Stomach smooth muscle (tissue), 2 donors: Measurements from ENCODE around the gene POLR2C.

Source experiments
- H3K27ac ChIP-seq: one replicate; pipeline ENCODE4 v1.7.0; 2013; ENCODE audit warnings: mild to moderate bottlenecking, low read length, inconsistent platforms
- H3K27me3 ChIP-seq, 2 donors: one replicate each; pipeline ENCODE4 v1.7.0; 2013; ENCODE audit warnings: low read length in 2 of 2; ENCODE audit not compliant: insufficient read depth in 2 of 2, control insufficient read depth in 1 of 2
- H3K36me3 ChIP-seq, 2 donors: one replicate each; pipeline ENCODE4 v1.7.0; 2013; ENCODE audit warnings: low read length in 2 of 2; ENCODE audit not compliant: control insufficient read depth in 2 of 2, insufficient read depth in 2 of 2
- H3K4me1 ChIP-seq: one replicate; pipeline ENCODE4 v1.7.0; 2013; ENCODE audit warnings: low read length; ENCODE audit not compliant: control insufficient read depth, insufficient read depth
- H3K4me3 ChIP-seq, 2 donors: one replicate each; pipeline ENCODE4 v1.7.0; 2013; ENCODE audit warnings: low read length in 2 of 2
- H3K9ac ChIP-seq, 2 donors: one replicate each; pipeline ENCODE4 v1.7.0; 2013; ENCODE audit warnings: low read length in 2 of 2, mild to moderate bottlenecking in 1 of 2
- H3K9me3 ChIP-seq, 2 donors: one replicate each; pipeline ENCODE4 v1.7.0; 2013; ENCODE audit warnings: low read length in 2 of 2; ENCODE audit not compliant: control insufficient read depth in 2 of 2
- donor health status: healthy.
- donor health status: Pancreatic carcinoma.

Gene POLR2C

DNA sequence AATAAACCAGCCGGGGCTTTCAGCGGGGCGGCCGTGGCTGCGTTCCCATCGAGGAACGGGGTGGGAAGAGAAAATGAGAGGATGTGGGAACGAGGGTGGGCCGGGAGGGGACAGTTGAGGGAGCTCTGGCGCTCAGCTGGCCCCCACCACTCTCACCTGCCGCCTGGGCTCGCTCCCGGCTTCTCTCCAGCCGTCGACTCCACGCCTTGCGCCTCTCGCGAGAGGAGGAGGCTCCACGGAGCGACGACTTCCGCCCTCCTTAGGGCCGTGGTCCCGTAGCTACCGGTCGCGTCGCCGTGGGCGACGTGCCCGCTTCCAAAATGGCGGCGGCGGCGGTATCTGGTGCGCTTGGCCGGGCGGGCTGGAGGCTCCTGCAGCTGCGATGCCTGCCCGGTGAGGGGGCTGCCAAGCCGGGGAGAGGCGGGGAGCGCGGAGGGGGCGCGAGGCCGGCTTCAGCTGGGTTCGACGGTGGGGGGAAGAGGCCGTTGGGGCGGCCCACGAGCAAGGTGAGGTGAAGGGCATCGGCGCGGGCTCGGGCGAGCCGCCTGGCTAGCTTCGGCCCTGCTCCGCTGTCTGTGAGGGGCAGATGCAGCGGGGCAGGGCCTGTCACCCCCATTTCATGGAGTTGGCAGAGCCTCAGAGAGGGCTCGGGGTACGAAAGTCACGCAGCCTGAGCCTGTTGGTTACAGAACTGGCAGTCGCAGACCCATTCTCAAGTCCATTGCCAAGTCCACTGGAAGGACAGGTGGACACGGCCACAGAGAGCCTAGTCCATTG is 15.1 kb upstream of the POLR2C start, which contains the start of the genes CIAPIN1 and COQ9:
Gene CIAPIN1 (minus strand): TSS at position 200 of the 777 bp plus-strand sequence. CDS start 6,457 bp downstream, outside the sequence.
Gene COQ9 (plus strand): TSS at position 294 of the 777 bp plus-strand sequence. CDS start 27 bp downstream, at position 321.
- Histone ChIP-seq H3K9ac (peak within 1 kb of the TSS; percentile 96 to 98), H3K27me3 (no peaks in the 10 kb centered on the region), H3K4me1 (peaks cover 14% of the 10 kb centered on the region), H3K36me3 (peaks cover 6 to 11% of the 10 kb centered on the region in 2 donors), H3K9me3 (no peaks in the 10 kb centered on the region), H3K27ac (peak within 1 kb of the TSS; percentile 90), H3K4me3 (peak within 1 kb of the TSS; percentile 97)

- Histone ChIP-seq H3K27me3 (no peaks in the 10 kb centered on the region), H3K4me1 (peaks cover 3% of the 10 kb centered on the region), H3K36me3 (peaks cover 46 to 55% of the 10 kb centered on the region in 2 donors), H3K9ac (no peak overlapping the region), H3K27ac (no peak overlapping the region), H3K9me3 (no peaks in the 10 kb centered on the region), H3K4me3 (no peak overlapping the region)
These were observed 10.5 kb upstream of the POLR2C start for GRCh38 chr16:57452021-57452420.

- Histone ChIP-seq H3K4me3 (peak overlapping the region; percentile 96 to 97), H3K36me3 (peaks cover 55 to 56% of the 10 kb centered on the region in 2 donors), H3K9ac (peak overlapping the region; percentile 85 to 86), H3K27ac (peak overlapping the region; percentile 41), H3K4me1 (peaks cover 23% of the 10 kb centered on the region), H3K9me3 (no peaks in the 10 kb centered on the region), H3K27me3 (no peaks in the 10 kb centered on the region)
These were observed 491 bp downstream of the POLR2C start for GRCh38 chr16:57462978-57463362.

- H3K9ac ChIP-seq: peak overlapping the region in 1 of 2 donors; percentile 42
- H3K27ac ChIP-seq: no peak overlapping the region
- H3K27me3 ChIP-seq: no peaks in the 10 kb centered on the region
- peaks cover 23% of the 10 kb centered on the region for H3K4me1 ChIP-seq
- H3K36me3 ChIP-seq: peaks cover 54 to 55% of the 10 kb centered on the region in 2 donors
- no peaks in the 10 kb centered on the region for H3K9me3 ChIP-seq
- H3K4me3 ChIP-seq: no peak overlapping the region
These were observed 2.0 kb downstream of the POLR2C start for GRCh38 chr16:57464523-57464922.

DNA sequence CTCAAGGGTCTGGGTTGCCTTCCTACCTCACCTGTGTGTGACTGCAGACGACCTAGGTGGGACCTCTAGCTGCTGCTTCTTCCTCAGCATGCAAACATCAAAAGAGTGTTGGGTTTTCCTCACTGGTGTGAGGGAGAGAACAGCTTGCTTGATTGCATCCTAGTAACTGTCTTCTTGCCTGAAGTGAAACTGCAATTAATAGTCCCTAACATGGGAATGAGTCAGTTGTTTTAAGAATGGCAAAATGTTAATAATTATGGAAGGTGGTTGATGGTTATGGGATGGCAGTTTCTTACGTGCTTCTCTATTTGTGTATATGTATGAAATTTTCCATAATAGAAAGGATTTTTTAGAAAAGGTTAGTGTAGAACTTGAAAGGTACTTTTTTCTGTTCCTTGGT is 5.9 kb downstream of the POLR2C start:
- H3K4me1 ChIP-seq: peaks cover 20% of the 10 kb centered on the region
- H3K27me3 ChIP-seq: no peaks in the 10 kb centered on the region
- H3K9me3 ChIP-seq: no peaks in the 10 kb centered on the region
- H3K4me3 ChIP-seq: no peak overlapping the region
- H3K36me3 ChIP-seq: peaks cover 64 to 69% of the 10 kb centered on the region in 2 donors
- H3K9ac ChIP-seq: no peak overlapping the region
- no peak overlapping the region for H3K27ac ChIP-seq

- H3K27me3 ChIP-seq: no peaks in the 10 kb centered on the region
- no peaks in the 10 kb centered on the region for H3K9me3 ChIP-seq
- no peak overlapping the region for H3K9ac ChIP-seq
- no peak overlapping the region for H3K27ac ChIP-seq
- H3K4me1 ChIP-seq: peaks cover 13% of the 10 kb centered on the region
- peaks cover 69% of the 10 kb centered on the region in 2 donors for H3K36me3 ChIP-seq
- no peak overlapping the region for H3K4me3 ChIP-seq
These were observed 6.6 kb downstream of the POLR2C start for GRCh38 chr16:57469046-57469445.

DNA sequence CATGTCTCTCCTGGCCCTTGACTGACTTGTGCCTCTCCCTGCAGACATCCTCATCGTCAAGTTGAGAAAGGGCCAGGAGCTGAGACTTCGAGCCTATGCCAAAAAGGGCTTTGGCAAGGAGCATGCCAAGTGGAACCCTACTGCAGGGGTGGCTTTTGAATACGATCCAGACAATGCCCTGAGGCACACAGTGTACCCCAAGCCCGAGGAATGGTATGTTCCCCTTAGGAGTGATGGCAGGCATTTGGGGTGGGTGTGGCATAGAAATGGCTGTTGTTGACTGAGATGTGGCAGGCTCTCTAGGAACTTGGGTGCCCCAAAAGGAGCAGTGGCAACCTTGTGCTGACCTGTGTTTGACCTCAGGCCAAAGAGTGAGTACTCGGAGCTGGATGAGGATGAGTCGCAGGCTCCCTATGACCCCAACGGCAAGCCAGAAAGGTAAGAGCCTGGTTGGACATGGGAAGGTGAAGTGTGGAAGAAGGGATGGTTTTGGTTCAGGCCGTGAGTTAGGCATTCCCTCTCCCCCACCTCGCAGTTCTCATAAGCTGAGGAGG is 7.5 kb downstream of the POLR2C start:
- no peak overlapping the region for H3K4me3 ChIP-seq
- H3K9ac ChIP-seq: no peak overlapping the region
- no peak overlapping the region for H3K27ac ChIP-seq
- peaks cover 5% of the 10 kb centered on the region for H3K4me1 ChIP-seq
- no peaks in the 10 kb centered on the region for H3K27me3 ChIP-seq
- H3K9me3 ChIP-seq: no peaks in the 10 kb centered on the region
- H3K36me3 ChIP-seq: peaks cover 68% of the 10 kb centered on the region in 2 donors

DNA sequence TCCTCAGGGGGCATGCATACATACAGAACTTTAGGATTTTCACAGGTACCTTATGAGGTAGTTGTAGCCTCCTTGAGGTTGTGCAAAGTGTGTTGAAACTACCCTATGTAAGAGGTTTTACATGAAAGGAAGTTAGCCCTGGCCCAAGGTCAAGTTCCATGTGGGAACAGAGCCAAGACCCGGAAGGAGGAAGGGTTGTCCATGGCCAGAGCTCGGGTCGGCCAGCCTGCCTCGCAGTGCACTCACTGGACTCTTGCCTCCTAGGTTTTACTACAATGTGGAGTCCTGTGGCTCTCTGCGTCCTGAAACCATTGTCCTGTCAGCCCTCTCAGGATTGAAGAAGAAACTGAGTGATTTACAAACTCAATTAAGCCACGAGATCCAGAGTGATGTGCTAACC is 8.2 kb downstream of the POLR2C start:
- Histone ChIP-seq H3K27ac (no peak overlapping the region), H3K36me3 (peaks cover 62 to 63% of the 10 kb centered on the region in 2 donors), H3K4me3 (no peak overlapping the region), H3K9me3 (no peaks in the 10 kb centered on the region), H3K9ac (no peak overlapping the region), H3K4me1 (peaks cover 4% of the 10 kb centered on the region), H3K27me3 (no peaks in the 10 kb centered on the region)

DNA sequence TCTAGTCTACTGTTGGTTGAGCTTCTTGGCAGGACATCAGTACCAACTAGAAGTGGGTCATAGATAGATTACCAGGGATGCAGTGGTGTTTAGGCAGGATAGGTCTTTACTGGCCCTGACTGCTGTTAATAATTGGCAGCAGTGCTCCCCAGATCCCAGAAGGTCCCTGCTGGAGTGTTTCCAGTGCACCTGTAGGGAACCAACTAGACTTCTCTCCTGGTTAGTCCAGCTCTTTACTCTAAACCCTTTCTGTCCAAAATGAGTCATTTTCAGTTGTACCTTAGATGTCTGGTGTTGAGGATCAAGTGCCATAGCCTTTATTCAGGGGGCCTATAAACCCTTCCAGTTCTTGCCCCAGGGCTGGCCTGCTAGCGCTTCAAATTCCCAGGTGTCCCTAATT is 8.7 kb downstream of the POLR2C start:
- Histone ChIP-seq H3K9me3 (no peaks in the 10 kb centered on the region), H3K27ac (no peak overlapping the region), H3K4me3 (no peak overlapping the region), H3K36me3 (peaks cover 57 to 58% of the 10 kb centered on the region in 2 donors), H3K4me1 (peaks cover 2% of the 10 kb centered on the region), H3K9ac (no peak overlapping the region), H3K27me3 (no peaks in the 10 kb centered on the region)

DNA sequence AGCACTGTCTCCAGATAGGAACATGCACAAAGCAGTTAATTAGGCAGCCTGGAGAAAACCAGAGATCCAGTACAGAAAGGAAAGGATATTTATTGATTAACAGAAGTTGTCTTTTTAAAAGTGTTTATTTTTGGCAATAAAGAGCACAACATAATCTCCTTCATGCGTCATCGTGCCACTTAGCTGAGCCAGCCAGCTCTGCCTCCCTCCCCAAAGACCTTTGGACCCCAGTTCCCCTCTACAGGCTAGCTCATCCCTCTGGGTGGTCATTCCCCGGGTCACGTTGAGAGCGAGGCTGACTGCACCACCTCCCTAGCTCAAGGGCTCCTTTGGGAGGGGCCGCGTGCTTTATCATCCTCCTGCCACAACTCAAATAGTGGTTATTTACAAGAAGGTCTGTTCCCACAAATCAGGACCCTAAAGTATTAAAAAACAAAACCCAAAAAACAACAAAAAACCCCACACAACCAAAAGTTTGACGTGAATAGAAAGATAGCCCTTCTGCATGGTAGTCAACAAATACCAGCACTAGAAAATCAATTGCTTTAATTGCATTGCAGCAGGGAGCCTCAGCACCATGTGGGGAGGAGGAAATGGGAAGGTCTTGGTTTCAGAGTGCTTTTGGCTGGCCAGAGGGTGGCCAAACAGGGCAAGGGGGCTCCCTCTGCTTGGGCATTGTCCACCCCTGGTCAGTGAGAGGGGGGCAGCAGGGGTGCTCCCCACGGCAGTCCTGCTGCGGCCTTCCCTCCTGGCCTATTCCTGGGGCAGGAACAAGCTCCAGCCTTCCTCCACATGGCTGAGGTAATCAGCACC is 9.6 kb downstream of the POLR2C start:
- H3K9me3 ChIP-seq: no peaks in the 10 kb centered on the region
- no peaks in the 10 kb centered on the region for H3K27me3 ChIP-seq
- no peak overlapping the region for H3K27ac ChIP-seq
- no peak overlapping the region for H3K4me3 ChIP-seq
- peaks cover 10% of the 10 kb centered on the region for H3K4me1 ChIP-seq
- no peak overlapping the region for H3K9ac ChIP-seq
- peaks cover 52 to 53% of the 10 kb centered on the region in 2 donors for H3K36me3 ChIP-seq
